ENCODE results near the gene BRF1. TPM values are rescaled to one million over a fixed set of nuclear protein-coding genes. Genes with fewer than 3 reads are reported as not detected.

The BRF1 gene
- total and polyA plus RNA-seq, 2 of the 13 experiments (the other 11 are each of a cell fraction or from before 2014, with no cell fraction given) = 5.1 to 11.0 TPM

DNA sequence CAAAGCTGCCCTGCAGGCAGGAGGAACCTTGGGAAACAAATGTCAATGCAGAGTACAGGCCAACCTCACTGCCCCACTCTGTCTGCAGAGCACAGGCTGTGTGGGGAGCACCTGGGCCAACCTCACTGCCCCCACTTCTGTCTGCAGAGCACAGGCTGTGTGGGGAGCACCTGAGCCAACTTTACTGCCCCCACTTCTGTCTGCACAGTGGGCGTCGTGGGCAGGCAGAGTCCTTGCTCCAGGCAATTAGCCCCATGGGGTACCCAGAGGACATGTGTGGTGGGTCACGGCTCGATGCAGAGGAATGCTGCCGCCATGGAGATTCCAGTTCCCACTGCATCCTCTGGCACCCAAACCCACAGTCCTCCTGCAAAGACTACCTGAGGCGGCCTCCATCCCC is 26.2 kb downstream of the BRF1 start (continued):
- no peak for TF ChIP-seq ZHX2 (IDR thresholded peaks at IDR 0.05; ENCODE audit: low read depth)
- TF ChIP-seq ZHX2 (CRISPR knock-in tag; IDR thresholded peaks at IDR 0.05; ENCODE audit: borderline replicate concordance) = no peak
- TF ChIP-seq ZNF777 (CRISPR knock-in tag; IDR thresholded peaks at IDR 0.05) = no peak
- TF ChIP-seq, protein P1, sequence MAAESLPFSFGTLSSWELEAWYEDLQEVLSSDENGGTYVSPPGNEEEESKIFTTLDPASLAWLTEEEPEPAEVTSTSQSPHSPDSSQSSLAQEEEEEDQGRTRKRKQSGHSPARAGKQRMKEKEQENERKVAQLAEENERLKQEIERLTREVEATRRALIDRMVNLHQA (CRISPR knock-in tag; IDR thresholded peaks at IDR 0.05) = no peak
- no peak for TF ChIP-seq CREM (IDR thresholded peaks at IDR 0.05)
- no peak for TF ChIP-seq CREM (CRISPR knock-in tag; IDR thresholded peaks at IDR 0.05)
- TF ChIP-seq TARDBP (CRISPR knock-in tag; IDR thresholded peaks at IDR 0.05) = no peak
- no peak for TF ChIP-seq MIER2 (CRISPR knock-in tag; IDR thresholded peaks at IDR 0.05)
- no peak for TF ChIP-seq ZNF207 (IDR thresholded peaks at IDR 0.05; ENCODE audit: borderline replicate concordance)
- no peak for TF ChIP-seq CENPT (CRISPR knock-in tag; IDR thresholded peaks at IDR 0.05; ENCODE audit: low read depth)
- TF ChIP-seq CAMTA2 (CRISPR knock-in tag; IDR thresholded peaks at IDR 0.05; ENCODE audit: borderline replicate concordance) = no peak
- TF ChIP-seq SIN3A (IDR thresholded peaks at IDR 0.05; ENCODE audit: borderline replicate concordance, low read depth, low read length) = no peak
- TF ChIP-seq, protein P2, sequence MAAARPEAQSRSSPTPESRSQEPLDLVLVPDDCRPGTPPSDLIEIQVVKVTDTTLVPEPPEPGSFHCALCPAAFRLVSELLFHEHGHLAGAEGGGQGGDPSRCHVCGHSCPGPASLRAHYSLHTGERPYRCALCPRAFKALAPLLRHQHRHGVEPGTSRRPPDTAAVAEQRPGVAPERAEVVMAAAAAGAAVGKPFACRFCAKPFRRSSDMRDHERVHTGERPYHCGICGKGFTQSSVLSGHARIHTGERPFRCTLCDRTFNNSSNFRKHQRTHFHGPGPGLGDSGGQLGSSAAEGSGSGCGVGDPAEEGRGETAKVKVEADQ (CRISPR knock-in tag; IDR thresholded peaks at IDR 0.05; ENCODE audit: borderline replicate concordance) = no peak
- TF ChIP-seq, protein P3, sequence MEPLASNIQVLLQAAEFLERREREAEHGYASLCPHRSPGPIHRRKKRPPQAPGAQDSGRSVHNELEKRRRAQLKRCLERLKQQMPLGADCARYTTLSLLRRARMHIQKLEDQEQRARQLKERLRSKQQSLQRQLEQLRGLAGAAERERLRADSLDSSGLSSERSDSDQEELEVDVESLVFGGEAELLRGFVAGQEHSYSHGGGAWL (CRISPR knock-in tag; IDR thresholded peaks at IDR 0.05) = no peak
- no peak for TF ChIP-seq HNRNPK (IDR thresholded peaks at IDR 0.05; ENCODE audit: low read depth, low read length, poor library complexity, severe bottlenecking)

Measured in HepG2 (cell line).